GM21619 (cell line): ENCODE measurements around the gene HOXA9.
A peak's percentile ranks its signal among the peaks of the same experiment; 100 is the strongest.

Source experiments
- ATAC-seq: cut with Tn5 transposase; IDR thresholded peaks from one replicate; pipeline ENCODE4 v1.9.1; 2021; ENCODE audit not compliant: unreplicated experiment

HOXA9 gene

DNA sequence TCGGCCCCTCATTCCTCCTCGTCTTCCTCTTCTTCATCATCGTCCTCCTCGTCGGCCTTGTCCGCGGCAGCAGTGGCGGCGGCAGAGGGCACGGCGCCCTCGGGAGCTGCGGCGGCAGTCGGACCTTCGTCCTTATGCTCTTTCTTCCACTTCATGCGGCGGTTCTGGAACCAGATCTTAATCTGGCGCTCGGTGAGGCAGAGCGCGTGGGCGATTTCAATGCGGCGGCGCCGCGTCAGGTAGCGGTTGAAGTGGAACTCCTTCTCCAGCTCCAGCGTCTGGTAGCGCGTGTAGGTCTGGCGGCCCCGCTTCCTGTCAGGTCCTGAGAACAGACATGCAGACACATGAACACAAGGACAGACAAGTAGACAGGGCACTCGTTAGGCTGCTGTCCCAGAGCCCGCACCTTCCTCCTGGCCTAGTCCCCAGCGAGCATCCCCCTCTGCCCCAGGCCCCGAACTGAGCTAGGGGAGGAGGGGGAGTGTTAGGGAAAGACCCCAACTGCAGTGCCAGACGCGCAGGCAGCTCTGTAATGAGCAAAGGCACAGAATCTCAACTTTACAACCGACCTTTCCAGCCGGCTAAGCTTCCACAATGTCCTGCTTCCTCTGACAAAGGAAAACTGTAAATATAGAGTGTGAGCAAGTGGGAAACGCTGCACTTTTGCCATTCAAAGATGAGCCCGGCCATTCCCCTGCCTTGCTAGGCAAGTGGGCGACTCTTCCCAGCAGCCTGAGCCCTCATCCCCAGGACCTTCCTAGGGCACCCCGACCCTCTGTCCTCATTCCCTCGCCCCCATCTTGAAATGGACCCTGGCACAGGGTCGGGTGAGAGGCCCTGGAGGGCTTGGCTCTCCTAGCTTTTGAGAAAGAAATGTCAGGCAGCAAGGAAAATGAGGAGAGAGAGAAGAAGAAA is 10.2 kb downstream of the HOXA9 start:
- ATAC-seq, result no peak

DNA sequence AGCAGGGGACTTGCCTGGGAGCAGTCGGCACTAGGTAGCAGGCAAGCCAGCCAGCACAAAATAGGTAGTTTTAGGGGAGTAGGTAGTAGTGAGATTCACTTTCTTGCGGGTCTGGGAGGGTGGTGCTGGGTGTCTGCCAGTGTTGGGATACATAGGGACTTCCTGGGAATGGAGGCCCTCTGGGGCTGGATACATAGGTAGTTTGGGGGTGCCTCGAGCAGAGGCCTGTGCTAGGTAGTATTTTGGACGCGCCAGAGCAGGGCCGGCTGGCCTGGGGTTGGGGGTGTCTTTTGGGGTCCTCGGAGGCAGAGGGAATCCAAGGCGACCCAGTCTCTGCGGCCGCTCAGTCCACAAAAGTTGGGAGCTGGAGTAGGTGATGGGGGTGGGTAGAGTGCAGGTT is 11.0 kb downstream of the HOXA9 start:
- ATAC-seq, result no peak

DNA sequence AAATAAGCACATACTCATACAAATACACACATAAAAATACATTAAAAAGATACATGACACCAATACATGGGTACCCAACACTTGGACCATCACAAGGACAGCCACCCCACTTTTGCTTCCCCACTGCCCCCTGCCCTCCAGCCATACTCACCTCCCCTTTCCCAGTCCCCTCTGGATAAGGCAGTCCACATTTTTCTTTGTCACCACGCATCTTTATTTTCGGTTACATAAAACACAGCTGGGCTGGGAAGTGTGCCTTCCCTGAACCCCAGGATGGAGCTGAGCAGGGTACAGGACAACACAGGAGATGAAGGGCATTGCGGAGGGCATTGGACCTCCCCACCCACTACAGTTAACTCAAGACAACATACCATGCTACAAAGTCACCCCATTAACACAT is 11.8 kb downstream of the HOXA9 start:
- no peak for ATAC-seq

DNA sequence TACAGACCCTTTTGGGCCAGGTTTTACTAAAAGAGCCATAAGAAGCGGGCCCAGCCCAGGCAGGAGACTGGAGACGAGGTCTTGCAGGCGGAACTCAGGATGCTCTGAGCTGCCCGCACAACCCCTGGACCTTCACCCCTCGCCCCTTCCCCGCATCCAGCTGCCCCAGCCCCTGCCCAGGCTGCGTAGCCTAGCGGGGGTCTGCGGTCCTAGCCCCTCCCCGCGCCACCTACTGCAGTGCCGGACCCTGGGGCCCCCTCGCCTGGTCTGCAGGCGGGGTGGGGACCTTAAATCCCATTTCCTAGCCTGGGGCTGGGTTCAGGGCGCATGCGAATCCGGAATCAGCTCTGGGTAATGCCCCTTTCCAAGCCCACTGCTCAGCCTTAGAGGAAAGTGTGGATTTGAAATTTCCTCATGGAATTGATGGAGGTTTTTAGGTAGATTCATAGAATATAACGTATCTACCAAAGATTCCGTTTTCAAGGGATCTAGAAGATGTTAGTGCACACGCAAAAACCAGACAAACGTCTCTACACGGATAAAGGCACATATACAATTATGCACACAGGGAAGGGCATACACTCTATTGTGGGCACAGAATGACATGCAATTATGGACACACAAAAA is 12.4 kb downstream of the HOXA9 start:
- no peak for ATAC-seq

DNA sequence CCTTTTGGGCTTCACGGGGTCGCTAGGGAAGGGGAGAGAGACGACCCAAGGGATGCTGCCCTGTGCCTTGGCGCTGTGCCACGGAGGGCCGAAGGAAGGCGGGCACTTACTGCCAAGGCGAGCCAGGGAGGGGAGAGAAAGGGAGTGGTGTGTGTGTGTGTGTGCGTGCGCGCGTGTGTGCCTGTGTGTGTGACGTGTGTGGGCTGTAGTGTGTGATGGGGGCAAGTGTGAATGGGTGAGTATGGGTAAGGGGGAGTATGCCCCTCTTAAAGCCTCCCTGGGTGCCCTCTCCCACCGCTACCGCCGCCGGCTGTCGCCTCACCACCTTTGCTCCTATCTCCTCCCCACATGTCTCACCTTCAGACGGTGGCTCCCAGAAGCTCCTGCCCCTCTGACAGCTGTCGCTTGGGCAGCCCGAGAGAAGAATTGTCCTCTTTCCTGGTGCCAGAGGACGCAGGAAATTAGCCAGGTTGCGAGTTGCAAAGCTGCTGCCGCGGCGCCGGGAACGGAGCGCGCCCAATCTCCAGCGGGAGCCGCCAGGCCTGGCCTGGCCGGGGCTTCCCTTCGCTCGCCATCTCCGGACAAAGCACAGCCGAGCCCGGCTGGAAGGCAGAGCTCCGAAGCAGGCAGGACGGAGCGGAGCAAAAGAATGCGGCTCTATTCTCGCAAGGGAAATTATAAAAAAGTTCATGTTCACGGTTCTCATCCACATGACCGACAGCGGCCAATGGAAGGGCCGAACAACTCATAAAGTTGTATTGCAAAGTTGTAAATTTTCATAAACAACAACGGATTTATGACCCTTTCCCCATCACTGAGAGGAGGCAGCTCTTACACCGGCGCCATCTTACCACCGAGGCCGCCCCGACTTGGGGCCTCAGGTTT is 13.2 kb downstream of the HOXA9 start, which contains the start of gene HOXA3:
Gene HOXA3 (minus strand): TSS at position 653 of the 885 bp plus-strand sequence. CDS start 41,943 bp downstream, outside the sequence.
- no peak for ATAC-seq

DNA sequence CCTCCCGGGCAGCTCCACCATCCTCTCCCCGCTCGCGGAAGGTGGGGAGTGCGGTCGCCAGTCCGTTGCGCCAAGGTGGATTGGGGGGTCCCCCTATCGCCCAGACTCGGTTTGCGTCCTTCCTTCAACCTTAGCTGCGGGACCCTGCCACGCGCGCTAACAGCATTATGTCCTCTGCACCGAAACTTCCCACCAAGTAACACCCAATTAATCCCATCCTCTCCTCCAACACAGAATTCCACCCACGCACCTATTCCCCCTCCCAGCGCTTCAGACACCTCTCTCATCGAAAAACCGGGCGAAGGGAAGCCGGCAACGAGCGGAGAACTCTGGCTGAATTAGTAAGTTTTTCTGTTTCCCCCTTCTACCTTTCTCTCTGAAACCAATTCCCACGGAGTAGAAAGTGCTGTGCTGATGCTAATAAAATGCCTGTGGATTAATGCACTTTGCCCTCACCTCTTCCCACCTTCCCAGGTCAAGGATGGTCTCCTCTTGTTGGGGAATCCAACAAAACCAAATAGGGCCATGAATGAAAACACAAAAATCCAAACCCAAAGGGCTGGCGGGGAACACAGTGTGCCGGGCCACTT is 13.9 kb downstream of the HOXA9 start:
- no peak for ATAC-seq

DNA sequence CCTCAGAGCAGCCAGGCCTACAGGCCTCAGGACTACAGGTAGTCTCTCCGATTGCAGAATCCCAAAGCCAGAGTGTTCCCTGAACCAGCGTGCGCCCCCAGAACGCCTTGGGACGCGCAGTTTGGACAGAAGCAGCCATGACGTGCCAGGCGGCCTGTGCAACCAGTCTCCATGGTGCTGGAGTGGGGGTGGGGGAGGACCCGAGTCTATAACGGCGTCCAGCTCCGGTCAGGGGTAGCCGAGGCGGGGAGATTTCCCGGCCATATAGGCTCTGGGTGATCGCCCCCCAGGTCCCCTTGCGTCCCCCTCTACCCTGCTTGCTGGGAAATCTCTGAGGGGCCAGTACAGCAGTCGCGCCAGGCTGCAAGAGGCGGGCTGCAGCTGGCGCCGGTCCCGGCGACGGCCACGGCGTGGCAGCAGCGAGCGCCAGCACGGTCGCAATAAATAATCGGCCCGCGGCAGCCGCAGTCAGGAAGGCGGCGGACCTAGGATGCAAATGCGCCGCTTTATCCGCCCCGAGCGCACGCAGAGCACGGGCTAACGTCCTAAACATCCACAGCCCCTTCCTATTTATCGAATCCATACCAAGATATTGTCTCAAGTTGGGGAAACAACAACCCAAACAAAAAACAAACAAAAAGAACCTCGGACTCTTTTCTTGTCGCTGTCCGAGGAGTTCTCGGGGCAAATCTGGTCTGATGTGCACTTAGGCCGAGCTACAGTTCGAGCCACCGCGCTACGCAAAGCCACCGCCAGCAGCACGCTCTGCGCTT is 14.6 kb downstream of the HOXA9 start:
- peak; percentile 77 for ATAC-seq

DNA sequence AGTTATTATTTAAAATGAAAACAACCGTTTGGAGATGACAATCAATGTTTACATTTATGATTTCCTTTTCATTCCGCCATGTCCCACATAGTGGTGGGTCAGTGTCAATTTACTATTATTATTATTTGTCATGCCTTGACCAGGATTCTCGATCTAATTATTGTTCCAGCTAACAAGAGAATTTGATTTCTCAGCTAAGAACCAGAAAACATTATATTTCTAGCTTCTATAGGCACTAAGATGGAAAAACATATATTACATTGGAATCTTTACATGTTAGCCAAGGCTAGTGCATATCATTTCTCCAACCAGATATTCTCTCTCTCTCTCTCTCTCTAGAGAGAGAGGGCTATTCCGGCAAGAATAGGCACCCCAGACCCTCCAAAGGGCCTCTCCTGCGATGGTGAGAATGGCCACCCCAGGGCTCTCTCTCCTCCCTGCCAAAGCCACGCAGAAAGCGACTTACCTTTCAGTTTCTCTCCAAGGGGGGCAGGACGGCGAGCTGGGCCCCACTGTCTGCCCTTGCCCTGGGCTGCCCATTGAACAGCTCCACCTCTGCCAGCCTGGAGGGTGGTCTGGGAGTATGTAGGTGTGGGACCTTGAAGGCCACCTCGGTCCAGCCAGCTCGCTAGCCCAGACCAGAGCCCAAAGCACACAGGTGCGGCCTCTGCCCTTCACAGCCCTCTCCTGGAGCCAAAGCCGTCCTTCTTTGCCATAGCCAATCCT is 15.3 kb downstream of the HOXA9 start:
- no peak for ATAC-seq

DNA sequence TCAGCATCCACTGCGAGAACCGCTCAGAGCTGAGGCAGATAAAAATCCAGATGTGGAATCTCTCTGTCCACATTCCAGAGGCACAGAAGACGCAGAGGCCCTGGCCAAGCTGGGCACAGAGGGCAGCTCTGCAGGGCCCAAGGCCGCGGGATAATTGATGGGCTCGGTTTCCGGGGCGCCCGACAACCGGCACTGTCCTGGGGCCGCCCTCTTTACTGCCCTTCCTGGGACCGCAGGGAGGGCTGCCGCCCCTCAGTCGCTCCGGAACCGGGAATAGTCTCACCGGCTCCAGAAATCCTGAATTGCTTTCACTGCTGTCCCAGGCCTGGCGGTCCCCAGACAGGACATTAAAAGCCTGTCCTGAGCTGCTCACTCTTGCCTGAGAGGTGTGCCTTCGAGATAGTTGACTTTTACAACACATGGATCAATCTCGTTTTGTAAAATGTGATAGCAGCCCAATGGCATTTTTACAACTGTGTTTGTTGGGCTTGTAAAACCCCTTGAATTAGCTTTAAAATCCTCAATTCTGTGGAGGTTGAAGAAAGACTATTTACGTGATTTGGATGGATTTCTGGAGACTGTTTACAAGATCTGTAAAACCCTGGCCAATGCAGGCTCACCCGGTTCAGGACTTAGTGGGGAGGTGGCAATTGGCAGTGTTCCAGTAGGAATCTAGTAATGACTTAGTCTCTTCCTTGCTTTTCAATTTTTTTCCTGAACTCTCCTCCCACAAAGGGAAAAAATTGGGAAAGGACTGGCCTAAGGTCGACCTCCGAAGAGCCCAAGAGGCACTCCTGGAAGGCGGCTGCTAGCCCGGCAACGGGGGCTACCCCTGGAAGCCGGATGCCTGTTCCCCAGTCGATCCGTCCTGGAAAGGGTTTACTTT is 16.3 kb downstream of the HOXA9 start:
- ATAC-seq, result no peak

DNA sequence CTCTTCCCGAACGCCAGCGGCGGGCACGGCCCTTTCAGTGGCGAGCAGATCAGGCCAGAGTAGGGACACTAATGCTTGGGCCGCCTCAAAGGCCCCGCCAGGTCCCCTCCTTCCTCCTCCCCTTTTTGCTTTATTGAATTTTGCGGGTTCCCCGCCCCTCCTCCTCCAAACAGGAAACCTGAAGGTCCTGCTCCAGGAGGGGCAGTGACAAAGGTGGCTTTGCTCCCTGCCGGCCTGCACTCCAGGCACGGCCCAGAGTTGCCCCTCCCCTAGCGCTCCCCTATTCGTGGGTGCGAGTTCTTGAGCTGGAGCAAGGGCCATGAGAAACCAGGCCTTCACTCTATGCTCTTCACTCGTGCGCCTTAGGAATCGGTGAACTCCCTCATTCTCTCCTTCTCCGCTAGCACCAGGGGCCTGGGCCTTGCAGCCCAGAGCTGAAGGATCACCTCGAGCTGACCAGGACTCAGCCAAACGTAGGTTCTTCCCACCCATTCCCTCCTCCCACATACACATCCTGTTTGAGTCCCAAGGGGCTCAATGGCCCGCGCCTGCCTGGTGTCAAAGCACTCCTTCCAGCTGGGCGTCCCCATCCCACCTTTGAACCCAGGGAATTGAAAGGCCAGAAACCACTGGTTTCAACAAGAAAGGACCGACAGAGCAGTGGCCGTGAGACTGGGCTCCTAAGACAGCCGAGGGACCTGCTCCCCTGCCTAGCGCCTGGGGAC is 17.1 kb downstream of the HOXA9 start:
- no peak for ATAC-seq

DNA sequence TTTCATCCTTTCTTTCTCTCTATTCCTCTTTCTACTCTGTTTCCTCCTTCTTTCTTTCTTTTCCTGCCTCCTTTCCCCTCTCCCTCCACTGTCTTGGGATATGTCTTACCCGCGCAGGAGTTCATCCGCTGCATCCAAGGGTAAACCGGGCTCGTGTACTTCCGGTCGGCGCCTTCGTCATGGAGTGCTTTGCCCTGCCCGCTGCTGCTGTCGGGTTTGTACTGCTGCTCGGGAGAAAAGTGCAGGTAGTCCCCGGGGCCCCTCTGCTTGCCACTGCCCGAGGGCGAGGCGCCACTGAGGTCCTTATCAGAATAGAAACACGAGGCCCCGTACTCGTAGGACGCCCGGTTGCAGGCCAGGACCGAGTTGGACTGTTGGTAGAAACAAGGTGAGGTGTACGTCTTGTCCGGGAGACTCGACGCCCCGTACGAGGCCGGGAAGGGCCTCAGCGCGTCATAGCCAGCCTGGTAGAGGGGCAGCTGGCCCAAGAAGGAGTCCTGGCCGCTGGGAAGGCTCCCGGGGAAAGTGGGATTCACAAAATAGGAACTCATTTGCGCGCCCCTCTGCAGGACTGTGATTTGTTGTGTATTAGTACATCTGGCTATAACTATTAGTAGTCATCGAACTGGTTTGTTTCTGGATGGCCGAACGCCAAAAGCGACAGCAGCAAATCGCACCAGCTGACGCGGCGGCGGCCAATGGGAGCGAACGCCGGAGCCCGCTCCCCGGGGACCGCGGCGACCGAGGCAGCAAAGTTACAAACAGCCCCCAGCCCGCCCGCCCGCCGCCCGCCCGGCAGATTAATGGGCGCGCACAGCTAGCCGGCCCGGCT is 17.9 kb downstream of the HOXA9 start, which contains the start of gene HOXA6:
Gene HOXA6 (minus strand): TSS at position 576 of the 832 bp plus-strand sequence. CDS start 25 bp downstream, at position 551.
- no peak for ATAC-seq

DNA sequence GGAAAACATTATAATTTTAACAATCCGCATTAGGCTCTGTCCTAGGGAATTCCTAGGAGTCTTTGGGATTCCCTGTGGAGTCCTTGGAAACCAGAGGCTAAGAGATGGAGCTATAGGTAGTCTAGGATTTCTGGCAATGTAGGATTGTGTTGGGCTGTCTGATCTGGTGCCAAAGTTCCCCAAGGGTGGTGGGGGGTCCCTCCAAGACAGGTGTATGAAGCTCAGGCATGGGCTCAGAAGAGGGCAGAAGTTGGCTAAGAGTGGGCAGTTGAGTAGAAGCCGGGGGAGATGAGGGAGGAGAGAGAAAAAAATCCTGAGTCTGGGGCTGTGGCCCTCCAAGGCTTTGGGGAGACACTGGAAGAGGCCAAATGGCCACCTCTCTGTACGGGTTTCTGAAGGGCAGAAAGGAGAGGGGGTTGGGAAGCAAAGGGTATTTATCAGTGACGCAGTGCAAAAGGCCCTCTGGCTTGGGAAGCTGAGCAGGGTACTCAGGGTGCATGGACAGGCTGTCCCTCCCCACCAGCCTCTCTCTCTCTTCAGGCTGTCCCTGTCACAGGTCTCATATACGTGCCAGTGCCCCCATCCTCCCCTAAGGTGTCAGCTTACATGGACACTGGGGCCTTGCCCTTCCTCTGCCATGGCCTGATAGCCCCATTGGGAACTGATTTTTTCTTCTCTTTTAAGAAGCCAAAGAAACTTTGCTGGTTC is 18.7 kb downstream of the HOXA9 start:
- ATAC-seq, result no peak

DNA sequence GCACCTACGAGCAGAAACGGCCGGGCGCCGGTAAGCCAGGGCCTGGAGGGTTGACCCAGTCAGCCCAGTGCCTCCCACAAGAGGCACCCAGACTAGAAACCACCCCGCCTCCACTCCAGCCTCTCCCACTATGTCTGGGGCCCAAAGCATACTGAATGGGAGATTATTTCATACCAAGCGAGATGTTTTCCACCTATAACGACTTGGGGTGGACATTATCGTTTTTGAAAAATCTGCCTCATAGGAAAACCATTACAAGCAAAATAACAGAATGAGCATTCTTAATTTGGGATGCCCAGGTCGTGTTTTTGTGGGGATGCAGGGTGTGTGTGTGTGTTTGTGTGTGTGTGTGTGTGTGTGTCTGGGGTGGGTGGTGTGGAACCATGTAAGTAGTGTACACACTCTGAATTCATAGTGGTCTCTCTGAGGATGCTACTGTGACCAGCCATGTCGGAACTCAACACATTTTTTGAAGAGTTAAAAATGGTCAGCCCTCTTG is 19.4 kb downstream of the HOXA9 start:
- no peak for ATAC-seq

DNA sequence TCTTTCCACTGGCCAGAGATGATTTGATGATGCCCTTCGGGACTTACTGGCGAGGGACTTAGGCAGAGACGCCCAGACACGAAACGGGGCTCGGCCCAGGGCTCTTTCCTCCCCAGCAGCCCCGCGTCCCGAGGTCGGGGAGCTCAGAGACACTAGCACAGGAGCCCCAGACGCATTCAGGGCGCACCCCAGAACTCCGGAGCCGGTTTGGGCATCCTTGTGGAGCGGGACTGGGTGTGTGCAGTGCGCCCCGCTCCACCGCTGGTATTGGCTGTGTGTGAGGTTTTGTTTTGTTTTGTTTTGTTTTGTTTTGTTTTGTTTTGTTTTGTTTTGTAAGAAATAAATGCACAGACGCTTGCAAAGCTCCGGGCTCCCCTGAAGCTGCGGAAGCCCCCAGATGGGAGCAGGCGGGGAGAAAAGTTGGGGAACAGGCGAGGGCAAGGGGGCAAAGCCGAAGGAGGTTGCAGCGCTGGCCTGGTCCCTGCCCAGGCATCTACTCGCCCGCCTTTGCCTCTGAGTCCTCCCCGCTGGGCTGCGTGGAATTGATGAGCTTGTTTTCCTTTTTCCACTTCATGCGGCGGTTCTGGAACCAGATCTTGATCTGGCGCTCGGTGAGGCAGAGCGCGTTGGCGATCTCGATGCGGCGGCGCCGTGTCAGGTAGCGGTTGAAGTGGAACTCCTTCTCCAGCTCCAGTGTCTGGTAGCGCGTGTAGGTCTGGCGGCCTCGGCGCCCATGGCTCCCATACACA is 20.0 kb downstream of the HOXA9 start:
- ATAC-seq, result no peak

DNA sequence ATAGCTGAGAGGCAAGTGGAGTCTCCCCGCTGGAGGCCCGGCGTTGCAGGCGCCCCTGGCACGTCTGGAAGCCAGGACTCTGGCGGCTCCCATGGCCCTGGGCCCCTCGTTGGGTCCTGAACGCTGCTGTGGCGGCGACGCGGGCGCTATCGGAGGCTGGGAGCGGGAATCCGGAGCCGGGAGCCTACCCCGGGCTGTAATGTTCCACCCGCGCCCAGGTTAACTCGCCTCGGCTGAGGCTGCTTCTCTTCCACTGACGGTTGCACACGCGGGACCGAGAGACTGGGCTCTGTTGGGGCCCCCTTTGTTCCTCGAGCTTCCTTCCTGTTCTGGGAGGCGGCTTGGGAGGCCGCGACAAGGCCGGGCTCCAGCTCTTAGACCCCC is 20.6 kb downstream of the HOXA9 start:
- no peak for ATAC-seq
